IMR-90 (cell line): Measurements from ENCODE around the gene ADD2. TPM values are rescaled to one million over a fixed set of nuclear protein-coding genes. Genes with fewer than 3 reads are reported as not detected.

Source experiments
- ATAC-seq: fragments of 200-7000 bp; cut with Tn5 transposase; 2 replicates; pipeline ENCODE4 v1.9.1; 2020; ENCODE audit warnings: low read depth, mild to moderate bottlenecking, moderate library complexity
- BruUV-seq: library from RNA; stranded (reverse); fragments of 400-500 nt; replicated peaks from 2 replicates; lab custom pipeline; 2021; lab: Mats Ljungman, UMichigan
- CTCF ChIA-PET: fragments of 300-600 bp; formaldehyde crosslinking; extraction: SDS; loops from one replicate; lab custom pipeline; 2021; ENCODE audit warnings: antibody characterized with exemption; lab: Yijun Ruan, JAX
- POLR2A ChIA-PET: fragments of 300-600 bp; sonication (Branson Sonifier 250); formaldehyde crosslinking; loops from one replicate; lab custom pipeline; 2022; ENCODE audit warnings: antibody characterized with exemption; ENCODE audit not compliant: unreplicated experiment; lab: Charles Lee
- DNase-seq: peaks from one replicate; pipeline ENCODE4 v3.0.0; 2013
- H2AFZ ChIP-seq: replicated peaks from 2 replicates; pipeline ENCODE3; 2013; ENCODE audit warnings: low read length, mild to moderate bottlenecking; ENCODE audit not compliant: poor library complexity
- H2AK5ac ChIP-seq: 2 replicates; pipeline ENCODE4 v1.6.1; 2013; ENCODE audit warnings: low read depth, low read length, inconsistent platforms
- H2AK9ac ChIP-seq: replicated peaks from 2 replicates; pipeline ENCODE3; 2013; ENCODE audit warnings: mild to moderate bottlenecking, low read depth, low read length, moderate library complexity; ENCODE audit not compliant: poor library complexity
- H2BK120ac ChIP-seq: 2 replicates; pipeline ENCODE4 v1.6.1; 2013; ENCODE audit warnings: low read depth, low read length, inconsistent platforms
- H2BK15ac ChIP-seq: 3 replicates; pipeline ENCODE4 v1.6.1; 2013; ENCODE audit warnings: low read depth, low read length, inconsistent platforms
- H2BK20ac ChIP-seq: 2 replicates; pipeline ENCODE4 v1.6.1; 2013; ENCODE audit warnings: low read depth, mild to moderate bottlenecking, inconsistent platforms, low read length, moderate library complexity
- H2BK5ac ChIP-seq: 2 replicates; pipeline ENCODE4 v1.6.1; 2013; ENCODE audit warnings: mild to moderate bottlenecking, low read depth, low read length, inconsistent platforms; ENCODE audit not compliant: poor library complexity, severe bottlenecking
- H3K14ac ChIP-seq: replicated peaks from 2 replicates; pipeline ENCODE4 v1.6.1; 2013; ENCODE audit warnings: low read depth, low read length, inconsistent platforms
- H3K18ac ChIP-seq: 2 replicates; pipeline ENCODE4 v1.6.1; 2013; ENCODE audit warnings: low read depth, low read length, control low read depth
- H3K23ac ChIP-seq: 2 replicates; pipeline ENCODE4 v1.6.1; 2013; ENCODE audit warnings: low read depth, low read length, inconsistent platforms
- H3K27ac ChIP-seq: 2 replicates; pipeline ENCODE4 v1.5.1; 2013; ENCODE audit warnings: mild to moderate bottlenecking, control low read depth, low read length; ENCODE audit not compliant: insufficient read depth
- H3K27me3 ChIP-seq: 2 replicates; pipeline ENCODE4 v1.6.1; 2013; ENCODE audit warnings: low read length; ENCODE audit not compliant: control insufficient read depth, insufficient read depth
- H3K36me3 ChIP-seq: 2 replicates; pipeline ENCODE4 v1.6.1; 2013; ENCODE audit warnings: low read length, mixed read lengths; ENCODE audit not compliant: control insufficient read depth, insufficient read depth
- H3K4ac ChIP-seq: 2 replicates; pipeline ENCODE4 v1.6.1; 2013; ENCODE audit warnings: low read depth, low read length, inconsistent platforms
- H3K4me1 ChIP-seq: 2 replicates; pipeline ENCODE4 v1.6.1; 2013; ENCODE audit warnings: low read length, mixed read lengths; ENCODE audit not compliant: control insufficient read depth, insufficient read depth
- H3K4me2 ChIP-seq: 2 replicates; pipeline ENCODE4 v1.6.1; 2013; ENCODE audit warnings: low read depth, mild to moderate bottlenecking, control low read depth, low read length, moderate library complexity
- H3K4me3 ChIP-seq: 2 replicates; pipeline ENCODE4 v1.5.1; 2013; ENCODE audit warnings: low read depth, mild to moderate bottlenecking, control low read depth, low read length, moderate library complexity; ENCODE audit not compliant: insufficient read depth
- H3K56ac ChIP-seq: 2 replicates; pipeline ENCODE4 v1.6.1; 2013; ENCODE audit warnings: low read length, inconsistent platforms; ENCODE audit not compliant: insufficient read depth; ENCODE audit errors: extremely low read depth
- H3K79me1 ChIP-seq, 2 experiments: 2 replicates each; pipeline ENCODE4 v1.6.1; 2013; ENCODE audit warnings: low read length in 2 of 2, inconsistent platforms in 1 of 2, low read depth in 1 of 2
- H3K9ac ChIP-seq: 2 replicates; pipeline ENCODE4 v1.6.1; 2013; ENCODE audit warnings: low read depth, low read length, control low read depth
- H3K9me1 ChIP-seq: 2 replicates; pipeline ENCODE4 v1.6.1; 2013; ENCODE audit warnings: low read length, inconsistent platforms; ENCODE audit not compliant: insufficient read depth
- H3K9me3 ChIP-seq: 2 replicates; pipeline ENCODE4 v1.6.1; 2013; ENCODE audit warnings: low read length; ENCODE audit not compliant: control insufficient read depth, insufficient read depth
- H4K20me1 ChIP-seq: 2 replicates; pipeline ENCODE4 v1.6.1; 2013; ENCODE audit warnings: low read length, inconsistent platforms; ENCODE audit not compliant: insufficient read depth
- H4K5ac ChIP-seq: 2 replicates; pipeline ENCODE4 v1.6.1; 2013; ENCODE audit warnings: mild to moderate bottlenecking, low read depth, low read length, control low read depth
- H4K8ac ChIP-seq, 2 experiments: 2 replicates each; pipeline ENCODE4 v1.6.1; 2013; ENCODE audit warnings: low read depth in 2 of 2, low read length in 2 of 2, control low read depth in 1 of 2, inconsistent platforms in 1 of 2
- H4K91ac ChIP-seq: 2 replicates; pipeline ENCODE4 v1.6.1; 2013; ENCODE audit warnings: low read depth, low read length, inconsistent platforms; ENCODE audit not compliant: insufficient read depth
- BHLHE40 ChIP-seq: fragments of 150-350 bp; IDR thresholded peaks from 2 replicates; pipeline ENCODE4 v1.6.1; 2016; ENCODE audit warnings: mild to moderate bottlenecking, low read depth, low read length
- CEBPB ChIP-seq: IDR thresholded peaks from 2 replicates; pipeline ENCODE4 v1.6.1; 2012; ENCODE audit warnings: low read depth, low read length, improper control_type of control experiment
- CHD1 ChIP-seq: IDR thresholded peaks from 2 replicates; pipeline ENCODE4 v1.6.1; 2012; ENCODE audit warnings: low read depth, low read length, improper control_type of control experiment
- MAFK ChIP-seq: IDR thresholded peaks from 2 replicates; pipeline ENCODE4 v1.6.1; 2012; ENCODE audit warnings: low read depth, low read length, improper control_type of control experiment
- MAZ ChIP-seq: IDR thresholded peaks from 2 replicates; pipeline ENCODE4 v1.6.1; 2012; ENCODE audit warnings: low read depth, mild to moderate bottlenecking, low read length, improper control_type of control experiment, moderate library complexity, borderline replicate concordance
- MXI1 ChIP-seq: IDR thresholded peaks from 2 replicates; pipeline ENCODE4 v1.6.1; 2012; ENCODE audit warnings: low read depth, mild to moderate bottlenecking, low read length, moderate library complexity, borderline replicate concordance
- NFE2L2 ChIP-seq: fragments of 150-350 bp; IDR thresholded peaks from 2 replicates; pipeline ENCODE4 v1.6.1; 2016; ENCODE audit warnings: low read depth, mild to moderate bottlenecking, low read length
- POLR2A ChIP-seq: IDR thresholded peaks from 2 replicates; pipeline ENCODE4 v1.6.1; 2012; ENCODE audit warnings: mild to moderate bottlenecking, low read depth, low read length
- RAD21 ChIP-seq: IDR thresholded peaks from 2 replicates; pipeline ENCODE4 v1.6.1; 2012; ENCODE audit warnings: low read length, improper control_type of control experiment
- RCOR1 ChIP-seq: IDR thresholded peaks from 2 replicates; pipeline ENCODE4 v1.6.1; 2012; ENCODE audit warnings: mild to moderate bottlenecking, low read length, improper control_type of control experiment; ENCODE audit not compliant: insufficient replicate concordance
- RFX5 ChIP-seq: IDR thresholded peaks from 2 replicates; pipeline ENCODE4 v1.8.0; 2012; ENCODE audit warnings: low read depth, mild to moderate bottlenecking, low read length, moderate library complexity
- SMC3 ChIP-seq: fragments of 150-350 bp; IDR thresholded peaks from 2 replicates; pipeline ENCODE4 v1.6.1; 2016; ENCODE audit warnings: low read depth, mild to moderate bottlenecking, antibody characterized with exemption, low read length, moderate library complexity
- WGBS, 2 experiments: methylation state at CpG; one replicate each; pipeline versions ENCODE4 v1.1.5 to v1.1.7; 2013; ENCODE audit warnings: missing lambda C conversion rate in 2 of 2; ENCODE audit not compliant: insufficient read length in 1 of 2; ENCODE audit errors: extremely low coverage in 2 of 2; 5-methylcytosine and 5-hydroxymethylcytosine counted together
- dilution Hi-C: fragments of 300-500 bp; cut with HindIII; formaldehyde crosslinking; loops from one replicate; pipeline ENCODE4 v1.14.3; 2018; ENCODE audit warnings: low sequenced_read_pairs; ENCODE audit not compliant: unreplicated experiment
- in situ Hi-C: fragments of 300-500 bp; cut with MboI; formaldehyde crosslinking; loops from 3 replicates; pipeline ENCODE4 v1.14.3; 2019; ENCODE audit warnings: low sequenced_read_pairs, inconsistent platforms, mixed read lengths
- intact Hi-C: fragments of 100-400 bp; cut with micrococcal nuclease; formaldehyde crosslinking; loops from 2 replicates; pipeline ENCODE4 v1.10.0; 2022
- polyA plus RNA-seq, 3 experiments: library from polyadenylated mRNA; depleted of rRNA; stranded (reverse); fragments of >200 nt; gene quantifications; 2 replicates each; pipeline ENCODE4 v1.2.3, GENCODE V29; 2012; ENCODE audit warnings: low replicate concordance in 1 of 3
- total RNA-seq: library from RNA; depleted of rRNA; stranded (reverse); fragments of >200 nt; gene quantifications from 2 replicates; pipeline ENCODE4 v1.2.3, GENCODE V29; 2012
- TF ChIP-seq, protein P1 (sequence below): fragments of 150-350 bp; IDR thresholded peaks from 2 replicates; pipeline ENCODE4 v1.6.1; 2017; ENCODE audit warnings: mild to moderate bottlenecking, antibody characterized with exemption, low read length, low read depth
- TF ChIP-seq, protein P2 (sequence below): fragments of 150-350 bp; IDR thresholded peaks from 2 replicates; pipeline ENCODE4 v1.6.1; 2016; ENCODE audit warnings: low read depth, mild to moderate bottlenecking, low read length, moderate library complexity, borderline replicate concordance
- TF ChIP-seq, protein P3 (sequence below): conservative IDR thresholded peaks from 2 replicates; pipeline ENCODE4 v1.5.1; 2012; ENCODE audit warnings: mild to moderate bottlenecking, low read depth, low read length, improper control_type of control experiment

The ADD2 gene
- total and polyA plus RNA-seq, 2 of the 4 experiments (the other 2 are of a cell fraction): not detected

DNA sequence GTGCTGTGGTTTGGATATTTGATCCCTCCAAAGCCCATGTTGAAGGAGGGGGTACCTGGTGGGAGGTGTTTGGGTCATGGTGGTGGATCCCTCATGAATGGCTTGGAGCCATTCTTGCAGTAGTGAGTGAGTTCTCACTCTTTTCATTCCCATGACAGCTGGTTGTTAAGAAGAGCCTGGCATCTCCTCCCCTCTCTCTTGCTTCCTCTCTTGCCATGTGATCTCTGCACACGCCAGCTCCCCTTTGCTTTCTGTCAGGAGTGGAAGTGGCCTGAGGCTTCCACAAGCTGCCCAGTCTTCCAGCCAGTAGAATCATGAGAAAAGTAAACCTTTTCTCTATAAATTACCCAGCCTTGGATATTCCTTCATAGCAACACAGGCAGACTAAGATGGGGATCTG lies 8.6 kb downstream of the ADD2 start:
- Histone ChIP-seq H3K4me1 (no peaks in the 10 kb centered on the region), H4K8ac (no peak overlapping the region), H3K9me1 (no peaks in the 10 kb centered on the region), H3K27ac (no peak overlapping the region), H4K91ac (no peak overlapping the region), H3K14ac (no peak overlapping the region), H4K20me1 (no peaks in the 10 kb centered on the region), H3K79me1 (no peaks in the 10 kb centered on the region), H3K56ac (no peak overlapping the region), H2AK5ac (no peak overlapping the region), H2BK120ac (no peak overlapping the region), H3K4me2 (no peak overlapping the region), H3K36me3 (no peaks in the 10 kb centered on the region), H3K9ac (no peak overlapping the region), H3K23ac (no peak overlapping the region), H4K5ac (no peak overlapping the region), H2AFZ (no peak overlapping the region), H3K27me3 (peaks cover 2% of the 10 kb centered on the region; the same call in 1 of the 2 replicates), H2AK9ac (no peak overlapping the region), H2BK20ac (no peak overlapping the region), H2BK15ac (no peak overlapping the region), H2BK5ac (no peak overlapping the region), H3K9me3 (no peaks in the 10 kb centered on the region), H3K4ac (no peak overlapping the region), H3K18ac (no peak overlapping the region), H3K4me3 (no peak overlapping the region)
- in situ Hi-C loops: no loop called here
- CTCF ChIA-PET: no interaction called here
- no CpG with 5 or more reads among the region's 1 CpG for WGBS, 2 experiments
- DNase-seq (no peak), ATAC-seq (no peak)
- intact Hi-C loops: no loop called here
- POLR2A ChIA-PET: no interaction called here
- no TSS peak for BruUV-seq
- dilution Hi-C loops: no loop called here
- TF ChIP-seq MAFK: no peak
- TF ChIP-seq MXI1: no peak
- TF ChIP-seq, protein P1, sequence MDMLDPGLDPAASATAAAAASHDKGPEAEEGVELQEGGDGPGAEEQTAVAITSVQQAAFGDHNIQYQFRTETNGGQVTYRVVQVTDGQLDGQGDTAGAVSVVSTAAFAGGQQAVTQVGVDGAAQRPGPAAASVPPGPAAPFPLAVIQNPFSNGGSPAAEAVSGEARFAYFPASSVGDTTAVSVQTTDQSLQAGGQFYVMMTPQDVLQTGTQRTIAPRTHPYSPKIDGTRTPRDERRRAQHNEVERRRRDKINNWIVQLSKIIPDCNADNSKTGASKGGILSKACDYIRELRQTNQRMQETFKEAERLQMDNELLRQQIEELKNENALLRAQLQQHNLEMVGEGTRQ: no peak
- no peak for TF ChIP-seq RAD21
- TF ChIP-seq CEBPB: no peak
- no peak for TF ChIP-seq SMC3
- TF ChIP-seq POLR2A: no peak
- TF ChIP-seq, protein P2, sequence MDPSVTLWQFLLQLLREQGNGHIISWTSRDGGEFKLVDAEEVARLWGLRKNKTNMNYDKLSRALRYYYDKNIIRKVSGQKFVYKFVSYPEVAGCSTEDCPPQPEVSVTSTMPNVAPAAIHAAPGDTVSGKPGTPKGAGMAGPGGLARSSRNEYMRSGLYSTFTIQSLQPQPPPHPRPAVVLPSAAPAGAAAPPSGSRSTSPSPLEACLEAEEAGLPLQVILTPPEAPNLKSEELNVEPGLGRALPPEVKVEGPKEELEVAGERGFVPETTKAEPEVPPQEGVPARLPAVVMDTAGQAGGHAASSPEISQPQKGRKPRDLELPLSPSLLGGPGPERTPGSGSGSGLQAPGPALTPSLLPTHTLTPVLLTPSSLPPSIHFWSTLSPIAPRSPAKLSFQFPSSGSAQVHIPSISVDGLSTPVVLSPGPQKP: no peak
- TF ChIP-seq BHLHE40: no peak
- TF ChIP-seq NFE2L2: no peak
- TF ChIP-seq MAZ: no peak
- TF ChIP-seq CHD1: no peak
- TF ChIP-seq RFX5: no peak
- TF ChIP-seq RCOR1: no peak
- TF ChIP-seq, protein P3, sequence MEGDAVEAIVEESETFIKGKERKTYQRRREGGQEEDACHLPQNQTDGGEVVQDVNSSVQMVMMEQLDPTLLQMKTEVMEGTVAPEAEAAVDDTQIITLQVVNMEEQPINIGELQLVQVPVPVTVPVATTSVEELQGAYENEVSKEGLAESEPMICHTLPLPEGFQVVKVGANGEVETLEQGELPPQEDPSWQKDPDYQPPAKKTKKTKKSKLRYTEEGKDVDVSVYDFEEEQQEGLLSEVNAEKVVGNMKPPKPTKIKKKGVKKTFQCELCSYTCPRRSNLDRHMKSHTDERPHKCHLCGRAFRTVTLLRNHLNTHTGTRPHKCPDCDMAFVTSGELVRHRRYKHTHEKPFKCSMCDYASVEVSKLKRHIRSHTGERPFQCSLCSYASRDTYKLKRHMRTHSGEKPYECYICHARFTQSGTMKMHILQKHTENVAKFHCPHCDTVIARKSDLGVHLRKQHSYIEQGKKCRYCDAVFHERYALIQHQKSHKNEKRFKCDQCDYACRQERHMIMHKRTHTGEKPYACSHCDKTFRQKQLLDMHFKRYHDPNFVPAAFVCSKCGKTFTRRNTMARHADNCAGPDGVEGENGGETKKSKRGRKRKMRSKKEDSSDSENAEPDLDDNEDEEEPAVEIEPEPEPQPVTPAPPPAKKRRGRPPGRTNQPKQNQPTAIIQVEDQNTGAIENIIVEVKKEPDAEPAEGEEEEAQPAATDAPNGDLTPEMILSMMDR: no peak
